Body of pancreas (tissue), 4 donors: ENCODE results near the gene HSPG2. TPM values are rescaled to one million over a fixed set of nuclear protein-coding genes. Genes with fewer than 3 reads are reported as not detected.

ENCODE experiments used
- ATAC-seq: fragments of 150-250 bp; one replicate; pipeline ENCODE4 v1.9.1; 2016
- DNase-seq, 4 donors: peaks; one replicate each; pipeline ENCODE4 v3.0.0-alpha.2; 2019
- H3K27ac ChIP-seq, 4 donors: fragments of 200-600 bp; sonication (generic); 1 replicate in 3 of 4; 2 replicates in 1 of 4; pipeline versions ENCODE4 v1.5.1 to v1.6.1; 2016 to 2019; ENCODE audit warnings: mild to moderate bottlenecking in 1 of 4, mixed read lengths in 1 of 4, moderate library complexity in 1 of 4
- H3K27me3 ChIP-seq, 2 donors: fragments of 200-600 bp; sonication (generic); one replicate each; pipeline ENCODE4 v1.6.0; 2016; ENCODE audit warnings: mild to moderate bottlenecking in 1 of 2
- H3K36me3 ChIP-seq, 2 donors: fragments of 200-600 bp; sonication (generic); replicated peaks in 1 of 2; 2 replicates each; pipeline ENCODE4 v1.5.1; 2016; ENCODE audit warnings: low read depth in 2 of 2; ENCODE audit not compliant: insufficient read depth in 1 of 2
- H3K4me1 ChIP-seq: fragments of 200-600 bp; sonication (generic); one replicate; pipeline ENCODE4 v1.6.0; 2016
- H3K4me3 ChIP-seq, 2 donors: fragments of 200-600 bp; sonication (generic); 1 replicate in 1 of 2; 2 replicates in 1 of 2; pipeline ENCODE4 v1.5.1; 2016 to 2019
- H3K9me3 ChIP-seq, 3 donors: fragments of 200-600 bp; sonication (generic); 1 replicate in 2 of 3; 2 replicates in 1 of 3; pipeline ENCODE4 v1.5.1; 2016
- POLR2A ChIP-seq, 3 donors: fragments of 450-650 bp; IDR thresholded peaks; one replicate each; pipeline ENCODE4 v1.6.1; 2016; ENCODE audit warnings: antibody characterized with exemption in 3 of 3, mild to moderate bottlenecking in 2 of 3
- WGBS, 2 donors: methylation state at CpG; one replicate each; pipeline ENCODE4 v1.1.5; 2017; 5-methylcytosine and 5-hydroxymethylcytosine counted together
- intact Hi-C: fragments of 100-400 bp; cut with DNase I; formaldehyde crosslinking; loops from one replicate; pipeline ENCODE4 v1.15.1; 2023
- total RNA-seq, 2 donors: library from RNA; depleted of rRNA; stranded (reverse); fragments of >200 nt; gene quantifications; one replicate each; pipeline ENCODE4 v1.1.0, GENCODE V29; 2016
- TF ChIP-seq, protein P1 (sequence below), 7 experiments: fragments of 450-650 bp in 4 of 7; fragments of 200-600 bp in 3 of 7; sonication (generic) in 3 of 7; IDR thresholded peaks; one replicate each; pipeline ENCODE4 v1.5.1; 2016 to 2019; ENCODE audit warnings: antibody characterized with exemption in 7 of 7

HSPG2 gene
- total RNA-seq, 2 donors from 2014 or later: 87.7 to 179 TPM

DNA sequence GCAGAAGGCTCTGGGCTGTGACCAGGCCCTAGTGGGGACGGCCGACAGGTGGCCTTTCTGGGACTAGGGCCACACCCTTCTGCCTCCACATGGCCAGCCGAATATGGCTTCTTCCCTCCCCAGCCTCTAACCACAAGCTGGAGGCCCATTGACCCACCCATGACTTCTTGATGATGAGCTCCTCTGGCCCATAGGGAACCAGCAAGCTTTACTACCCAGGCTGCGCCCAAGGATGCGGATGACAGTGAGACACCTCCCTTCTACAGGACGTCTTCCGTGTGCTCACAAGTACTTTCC, 84.0 kb downstream of the HSPG2 start:
- ATAC-seq (no peak), DNase-seq (no peak)
- no peak overlapping the region for H3K27ac ChIP-seq
- intact Hi-C loops: no loop called here
- H3K4me3 ChIP-seq: no peak overlapping the region
- no peaks in the 10 kb centered on the region for H3K9me3 ChIP-seq
- H3K4me1 ChIP-seq: no peaks in the 10 kb centered on the region
- no peaks in the 10 kb centered on the region for H3K27me3 ChIP-seq
- H3K36me3 ChIP-seq: peaks cover 0 to 20% of the 10 kb centered on the region in 2 donors
- TF ChIP-seq POLR2A (IDR thresholded peaks at IDR 0.05): no peak
- TF ChIP-seq, protein P1, sequence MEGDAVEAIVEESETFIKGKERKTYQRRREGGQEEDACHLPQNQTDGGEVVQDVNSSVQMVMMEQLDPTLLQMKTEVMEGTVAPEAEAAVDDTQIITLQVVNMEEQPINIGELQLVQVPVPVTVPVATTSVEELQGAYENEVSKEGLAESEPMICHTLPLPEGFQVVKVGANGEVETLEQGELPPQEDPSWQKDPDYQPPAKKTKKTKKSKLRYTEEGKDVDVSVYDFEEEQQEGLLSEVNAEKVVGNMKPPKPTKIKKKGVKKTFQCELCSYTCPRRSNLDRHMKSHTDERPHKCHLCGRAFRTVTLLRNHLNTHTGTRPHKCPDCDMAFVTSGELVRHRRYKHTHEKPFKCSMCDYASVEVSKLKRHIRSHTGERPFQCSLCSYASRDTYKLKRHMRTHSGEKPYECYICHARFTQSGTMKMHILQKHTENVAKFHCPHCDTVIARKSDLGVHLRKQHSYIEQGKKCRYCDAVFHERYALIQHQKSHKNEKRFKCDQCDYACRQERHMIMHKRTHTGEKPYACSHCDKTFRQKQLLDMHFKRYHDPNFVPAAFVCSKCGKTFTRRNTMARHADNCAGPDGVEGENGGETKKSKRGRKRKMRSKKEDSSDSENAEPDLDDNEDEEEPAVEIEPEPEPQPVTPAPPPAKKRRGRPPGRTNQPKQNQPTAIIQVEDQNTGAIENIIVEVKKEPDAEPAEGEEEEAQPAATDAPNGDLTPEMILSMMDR (IDR thresholded peaks at IDR 0.05): no peak
- 83 to 92% methylated on average over 3 to 7 of the region's 7 CpGs for WGBS, 2 donors

GRCh38 chr1:21852282-21853130, 84.6 kb downstream of the HSPG2 start:
- H3K4me1 ChIP-seq: no peaks in the 10 kb centered on the region
- ATAC-seq (no peak), DNase-seq (no peak)
- no peak overlapping the region for H3K4me3 ChIP-seq
- 88 to 94% methylated on average over 9 to 28 of the region's 29 CpGs for WGBS, 2 donors
- no peaks in the 10 kb centered on the region for H3K9me3 ChIP-seq
- no peak for TF ChIP-seq POLR2A (IDR thresholded peaks at IDR 0.05)
- TF ChIP-seq, protein P1 (IDR thresholded peaks at IDR 0.05): no peak
- intact Hi-C loops: no loop called here
- H3K36me3 ChIP-seq: peaks cover 0 to 20% of the 10 kb centered on the region in 2 donors
- H3K27ac ChIP-seq: no peak overlapping the region
- no peaks in the 10 kb centered on the region for H3K27me3 ChIP-seq

DNA sequence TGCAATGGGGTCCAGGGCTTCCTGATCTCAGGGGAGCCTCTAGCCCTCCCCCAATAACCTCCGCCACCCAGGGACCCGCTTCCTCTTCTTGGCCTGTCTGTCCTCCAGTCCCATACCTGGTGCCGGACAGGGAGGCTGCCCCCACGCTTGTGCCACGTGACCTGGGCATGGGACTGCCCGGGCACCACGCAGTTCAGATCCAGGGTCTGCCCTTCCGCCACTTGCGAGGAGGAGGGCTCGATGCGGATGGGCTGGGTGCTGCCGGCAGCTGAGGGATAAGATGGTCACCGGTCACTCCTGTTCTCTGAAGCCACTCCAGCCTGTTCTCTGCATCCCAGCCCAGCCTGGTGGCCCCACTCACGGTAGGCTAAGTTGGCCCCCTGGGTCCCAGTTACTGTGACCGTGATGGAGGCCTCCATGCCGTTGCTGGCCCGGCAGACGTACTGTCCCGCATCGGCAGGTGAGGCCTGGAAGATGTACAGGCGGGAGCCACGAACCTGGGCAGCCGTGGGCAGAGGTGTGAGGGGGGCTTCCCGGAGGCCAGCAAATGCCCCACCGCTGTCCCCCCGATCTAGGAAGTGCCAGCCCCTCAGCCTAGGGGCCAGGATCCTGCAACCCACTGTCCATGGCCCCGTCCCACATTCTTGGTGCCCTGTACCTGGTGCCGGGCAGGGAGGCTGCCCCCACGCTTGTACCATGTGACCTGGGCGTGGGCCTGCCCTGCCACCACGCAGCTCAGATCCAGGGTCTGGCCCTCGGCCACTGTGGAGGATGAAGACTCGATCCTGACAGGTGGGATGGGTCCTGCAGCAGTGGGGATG, 85.5 kb downstream of the HSPG2 start:
- Histone ChIP-seq H3K4me3 (no peak overlapping the region), H3K27me3 (no peaks in the 10 kb centered on the region), H3K27ac (no peak overlapping the region), H3K36me3 (peaks cover 0 to 18% of the 10 kb centered on the region in 2 donors), H3K4me1 (no peaks in the 10 kb centered on the region), H3K9me3 (no peaks in the 10 kb centered on the region)
- ATAC-seq (no peak), DNase-seq (no peak)
- no peak for TF ChIP-seq POLR2A (IDR thresholded peaks at IDR 0.05)
- TF ChIP-seq, protein P1 (IDR thresholded peaks at IDR 0.05): no peak
- WGBS, 2 donors: 90 to 100% methylated on average over 12 to 25 of the region's 33 CpGs
- intact Hi-C loops: no loop called here

DNA sequence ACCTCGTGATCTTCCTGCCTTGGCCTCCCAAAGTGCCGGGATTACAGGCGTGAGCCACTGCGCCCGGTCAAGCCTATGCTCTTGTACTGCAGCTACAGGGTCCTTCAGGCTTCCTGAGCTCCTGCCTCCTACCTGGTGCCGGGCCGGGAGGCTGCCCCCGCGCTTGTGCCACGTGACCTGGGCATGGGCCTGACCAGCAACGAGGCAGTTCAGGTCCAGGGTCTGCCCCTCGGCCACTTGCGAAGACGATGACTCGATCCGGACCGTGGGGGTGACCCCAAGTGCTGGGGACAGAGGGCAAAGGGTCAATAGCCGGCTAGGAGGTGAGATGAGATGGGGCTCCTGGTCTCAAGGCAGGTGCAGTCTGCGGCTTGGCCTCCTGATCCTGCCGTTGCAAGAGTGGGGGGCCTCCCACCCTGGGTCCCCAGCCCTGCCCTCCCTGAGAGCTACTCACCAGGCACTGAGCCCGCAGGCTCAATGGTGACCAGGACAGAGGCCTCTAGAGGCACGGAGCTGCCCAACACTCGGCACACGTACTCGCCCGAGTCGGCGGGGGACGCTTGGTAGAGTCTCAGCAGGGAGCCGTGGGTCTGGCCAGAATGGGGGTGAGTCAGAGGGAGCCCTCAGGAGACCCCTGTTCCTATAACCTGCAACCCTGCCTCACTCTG, 87.1 kb downstream of the HSPG2 start:
- no peak overlapping the region for H3K27ac ChIP-seq
- H3K27me3 ChIP-seq: no peaks in the 10 kb centered on the region
- H3K36me3 ChIP-seq: peaks cover 0 to 15% of the 10 kb centered on the region in 2 donors
- intact Hi-C loops: no loop called here
- H3K4me3 ChIP-seq: no peak overlapping the region
- no peak for DNase-seq
- ATAC-seq: no peak
- WGBS, 2 donors: 94 to 100% methylated on average over 3 to 24 of the region's 30 CpGs
- no peaks in the 10 kb centered on the region for H3K9me3 ChIP-seq
- H3K4me1 ChIP-seq: no peaks in the 10 kb centered on the region
- TF ChIP-seq, protein P1 (IDR thresholded peaks at IDR 0.05): no peak
- no peak for TF ChIP-seq POLR2A (IDR thresholded peaks at IDR 0.05)
